ENCODE results near the gene PPP6R1.

PPP6R1 gene

DNA sequence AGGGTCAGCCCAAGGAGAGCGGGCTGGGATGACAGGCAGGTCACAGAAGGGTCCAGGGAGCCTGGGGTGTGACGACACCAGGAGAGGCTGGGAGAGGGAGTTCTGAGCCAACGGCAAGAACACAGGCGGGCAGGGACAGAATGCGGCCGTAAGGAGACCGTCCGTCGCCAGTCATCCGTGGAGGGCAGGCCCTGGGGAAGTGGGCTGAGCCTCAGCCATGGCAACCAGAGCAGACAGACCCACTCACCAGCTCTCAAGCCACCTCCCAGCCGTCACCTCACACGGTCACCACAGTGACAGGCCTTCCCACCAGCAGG is 26.6 kb downstream of the PPP6R1 start:
- H3K4me3 ChIP-seq (replicated peaks; ENCODE audit: low read depth, low read length) = no peak overlapping the region
- DNase-seq (ENCODE audit: low read depth) = no peak

DNA sequence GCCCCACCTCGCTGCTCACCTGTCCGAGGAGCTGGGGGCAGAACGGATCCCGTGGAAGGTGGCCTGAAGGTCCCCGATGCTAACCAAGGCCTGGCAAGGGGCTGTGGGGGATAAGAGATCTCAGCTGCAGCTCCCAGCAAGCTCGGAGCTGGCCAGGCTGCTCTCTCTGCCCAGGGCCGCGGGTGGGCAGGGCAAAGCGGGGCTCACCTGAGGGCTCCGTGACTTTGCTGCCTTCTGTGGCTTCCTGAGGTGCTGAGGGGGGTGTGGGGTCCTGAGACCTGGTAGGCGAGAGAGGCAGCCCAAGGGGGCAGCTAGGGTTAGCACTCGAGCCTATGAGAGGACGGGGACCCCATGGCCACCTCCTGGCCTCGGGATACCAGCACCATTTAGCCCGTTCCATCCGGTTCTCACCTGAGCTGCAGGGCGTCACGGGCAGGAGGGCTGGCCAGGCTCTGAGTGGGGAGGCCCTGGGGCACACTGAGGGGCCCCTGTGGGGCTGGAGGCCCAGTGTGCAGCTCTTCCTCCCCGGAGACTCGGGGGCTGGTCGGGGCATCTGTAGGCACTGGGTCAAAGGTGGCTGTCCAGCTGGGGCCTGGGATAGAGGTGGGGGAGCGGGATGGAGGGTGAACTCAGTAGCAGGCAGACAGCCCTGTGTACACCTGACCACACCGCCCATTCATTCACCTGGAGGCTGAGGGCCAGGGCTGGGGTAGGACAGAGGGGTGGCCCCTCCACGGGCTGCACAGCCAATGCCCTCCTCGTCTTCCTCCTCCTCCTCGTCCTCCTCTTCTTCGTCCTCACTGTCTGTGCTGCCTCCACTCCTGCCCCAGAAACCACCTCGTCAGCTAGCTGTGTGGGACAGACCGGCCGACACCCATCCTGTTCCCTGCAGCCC is 27.2 kb downstream of the PPP6R1 start:
- no peak for DNase-seq (ENCODE audit: low read depth)
- H3K4me3 ChIP-seq (replicated peaks; ENCODE audit: low read depth, low read length) = no peak overlapping the region
- TF ChIP-seq, protein P1, sequence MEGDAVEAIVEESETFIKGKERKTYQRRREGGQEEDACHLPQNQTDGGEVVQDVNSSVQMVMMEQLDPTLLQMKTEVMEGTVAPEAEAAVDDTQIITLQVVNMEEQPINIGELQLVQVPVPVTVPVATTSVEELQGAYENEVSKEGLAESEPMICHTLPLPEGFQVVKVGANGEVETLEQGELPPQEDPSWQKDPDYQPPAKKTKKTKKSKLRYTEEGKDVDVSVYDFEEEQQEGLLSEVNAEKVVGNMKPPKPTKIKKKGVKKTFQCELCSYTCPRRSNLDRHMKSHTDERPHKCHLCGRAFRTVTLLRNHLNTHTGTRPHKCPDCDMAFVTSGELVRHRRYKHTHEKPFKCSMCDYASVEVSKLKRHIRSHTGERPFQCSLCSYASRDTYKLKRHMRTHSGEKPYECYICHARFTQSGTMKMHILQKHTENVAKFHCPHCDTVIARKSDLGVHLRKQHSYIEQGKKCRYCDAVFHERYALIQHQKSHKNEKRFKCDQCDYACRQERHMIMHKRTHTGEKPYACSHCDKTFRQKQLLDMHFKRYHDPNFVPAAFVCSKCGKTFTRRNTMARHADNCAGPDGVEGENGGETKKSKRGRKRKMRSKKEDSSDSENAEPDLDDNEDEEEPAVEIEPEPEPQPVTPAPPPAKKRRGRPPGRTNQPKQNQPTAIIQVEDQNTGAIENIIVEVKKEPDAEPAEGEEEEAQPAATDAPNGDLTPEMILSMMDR (IDR thresholded peaks at IDR 0.05; ENCODE audit: low read length, missing control alignments) = no peak

More for the DNA sequence above, 26.6 kb downstream of the PPP6R1 start:
- TF ChIP-seq, protein P1 (IDR thresholded peaks at IDR 0.05; ENCODE audit: low read length, missing control alignments) = no peak

GRCh38 chr19:55230780-55231179 is 28.0 kb downstream of the PPP6R1 start:
- no peak for DNase-seq (ENCODE audit: low read depth)
- H3K4me3 ChIP-seq (replicated peaks; ENCODE audit: low read depth, low read length) = no peak overlapping the region
- TF ChIP-seq, protein P1 (IDR thresholded peaks at IDR 0.05; ENCODE audit: low read length, missing control alignments) = no peak

DNA sequence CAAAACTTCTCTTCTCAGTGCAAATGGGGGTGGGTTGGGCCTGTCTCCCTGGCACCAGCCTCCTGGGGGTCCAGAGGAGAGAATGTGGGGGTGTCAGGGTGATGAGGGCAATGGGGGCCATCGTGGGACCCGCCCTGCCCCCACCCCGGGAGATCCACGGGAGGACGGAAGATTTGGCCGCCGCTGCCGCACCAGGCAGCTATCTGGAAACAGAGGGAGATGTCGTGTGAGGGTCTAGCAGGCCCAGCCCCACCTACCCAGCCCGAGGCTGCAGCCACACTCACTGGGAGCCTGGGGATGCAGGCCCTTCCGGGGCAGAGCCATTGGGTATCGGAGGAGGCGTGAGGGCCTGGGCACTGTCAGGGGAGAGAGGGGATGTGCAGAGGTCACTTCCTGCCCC is 28.5 kb downstream of the PPP6R1 start:
- H3K4me3 ChIP-seq (replicated peaks; ENCODE audit: low read depth, low read length) = no peak overlapping the region
- DNase-seq (ENCODE audit: low read depth) = no peak
- TF ChIP-seq, protein P1 (IDR thresholded peaks at IDR 0.05; ENCODE audit: low read length, missing control alignments) = no peak

DNA sequence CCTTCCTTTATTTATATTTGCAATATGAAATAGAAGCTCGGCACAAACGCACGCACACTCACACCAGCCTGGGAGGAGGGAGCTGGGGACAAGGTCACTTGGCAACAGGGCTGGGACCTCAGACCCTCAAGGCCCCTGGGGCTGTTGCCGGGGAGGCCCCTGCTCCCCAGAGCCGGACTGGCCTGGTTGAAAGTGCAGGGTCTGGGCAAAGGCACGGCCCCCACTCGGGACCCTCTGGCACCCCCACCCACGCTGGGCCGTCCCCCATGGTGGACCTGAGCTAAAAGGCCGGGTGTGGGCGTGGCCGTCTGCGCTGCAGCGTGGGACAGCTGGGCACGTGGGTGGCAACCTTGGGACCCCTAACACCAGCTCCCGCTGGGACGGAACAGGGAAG is 29.0 kb downstream of the PPP6R1 start:
- TF ChIP-seq, protein P1 (IDR thresholded peaks at IDR 0.05; ENCODE audit: low read length, missing control alignments) = no peak
- DNase-seq (ENCODE audit: low read depth) = no peak
- H3K4me3 ChIP-seq (replicated peaks; ENCODE audit: low read depth, low read length) = no peak overlapping the region

- no peak for DNase-seq (ENCODE audit: low read depth)
- no peak overlapping the region for H3K4me3 ChIP-seq (replicated peaks; ENCODE audit: low read depth, low read length)
- TF ChIP-seq, protein P1 (IDR thresholded peaks at IDR 0.05; ENCODE audit: low read length, missing control alignments) = no peak
Observed at GRCh38 chr19:55229145-55229788, 29.6 kb downstream of the PPP6R1 start.

Data from fibroblast of pulmonary artery (primary cell).